Common myeloid progenitor, CD34-positive (primary cell): ENCODE results near the gene PSMD4.

ENCODE experiments used
- CTCF ChIA-PET: fragments of 350-600 bp; sonication (Branson Sonifier 250); formaldehyde crosslinking; loops from one replicate; lab custom pipeline; 2021; ENCODE audit warnings: antibody characterized with exemption; lab: Charles Lee
- POLR2A ChIA-PET: fragments of 350-600 bp; sonication (Branson Sonifier 250); formaldehyde crosslinking; loops from one replicate; lab custom pipeline; 2021; ENCODE audit warnings: antibody characterized with exemption; lab: Charles Lee
- DNase-seq, 3 donors: peaks; one replicate each; pipeline versions ENCODE4 v3.0.0 to v3.0.0-alpha.2; 2013
- H3K27ac ChIP-seq, 2 experiments: 1 replicate in 1 of 2; 2 replicates in 1 of 2; pipeline ENCODE4 v1.7.0; 2013; ENCODE audit warnings: inconsistent platforms in 2 of 2, low read length in 2 of 2, mild to moderate bottlenecking in 2 of 2, low read depth in 1 of 2, moderate library complexity in 1 of 2; ENCODE audit not compliant: severe bottlenecking in 2 of 2, insufficient read depth in 1 of 2, poor library complexity in 1 of 2
- H3K27me3 ChIP-seq, 5 experiments: replicated peaks in 2 of 5; 1 replicate in 3 of 5; 2 replicates in 2 of 5; pipeline versions ENCODE4 v1.6.1 to v1.7.0; 2013; ENCODE audit warnings: low read length in 4 of 5, mild to moderate bottlenecking in 2 of 5, moderate library complexity in 2 of 5, inconsistent platforms in 1 of 5; ENCODE audit not compliant: insufficient read depth in 5 of 5, control insufficient read depth in 4 of 5
- H3K36me3 ChIP-seq, 4 experiments: 1 replicate in 2 of 4; 2 replicates in 2 of 4; pipeline versions ENCODE4 v1.6.1 to v1.7.0; 2013; ENCODE audit warnings: low read length in 3 of 4, control low read depth in 1 of 4, mild to moderate bottlenecking in 1 of 4; ENCODE audit not compliant: control insufficient read depth in 4 of 4, insufficient read depth in 4 of 4
- H3K4me1 ChIP-seq, 4 experiments: 1 replicate in 3 of 4; 2 replicates in 1 of 4; pipeline versions ENCODE4 v1.6.1 to v1.7.1; 2013; ENCODE audit warnings: low read length in 3 of 4, mild to moderate bottlenecking in 3 of 4, control low read depth in 1 of 4, inconsistent platforms in 1 of 4, moderate library complexity in 1 of 4; ENCODE audit not compliant: control insufficient read depth in 4 of 4, insufficient read depth in 4 of 4; ENCODE audit errors: control extremely low read depth in 1 of 4
- H3K4me3 ChIP-seq, 7 experiments: 1 replicate in 4 of 7; 2 replicates in 3 of 7; pipeline versions ENCODE4 v1.5.1 to v1.7.0; 2013; ENCODE audit warnings: mild to moderate bottlenecking in 7 of 7, low read length in 6 of 7, moderate library complexity in 6 of 7, inconsistent platforms in 2 of 7, low read depth in 2 of 7, control low read depth in 1 of 7; ENCODE audit not compliant: insufficient read depth in 4 of 7, control insufficient read depth in 1 of 7; ENCODE audit errors: extremely low read depth in 1 of 7
- H3K9me3 ChIP-seq, 5 experiments: 1 replicate in 4 of 5; 2 replicates in 1 of 5; pipeline versions ENCODE4 v1.6.1 to v1.7.1; 2013; ENCODE audit warnings: low read length in 4 of 5, mild to moderate bottlenecking in 2 of 5, inconsistent platforms in 1 of 5, low read depth in 1 of 5, moderate library complexity in 1 of 5; ENCODE audit not compliant: control insufficient read depth in 4 of 5, insufficient read depth in 2 of 5; ENCODE audit errors: control extremely low read depth in 1 of 5
- WGBS: methylation state at CpG from one replicate; pipeline ENCODE4 v1.1.5; 2013; ENCODE audit not compliant: insufficient coverage; 5-methylcytosine and 5-hydroxymethylcytosine counted together

The PSMD4 gene

DNA sequence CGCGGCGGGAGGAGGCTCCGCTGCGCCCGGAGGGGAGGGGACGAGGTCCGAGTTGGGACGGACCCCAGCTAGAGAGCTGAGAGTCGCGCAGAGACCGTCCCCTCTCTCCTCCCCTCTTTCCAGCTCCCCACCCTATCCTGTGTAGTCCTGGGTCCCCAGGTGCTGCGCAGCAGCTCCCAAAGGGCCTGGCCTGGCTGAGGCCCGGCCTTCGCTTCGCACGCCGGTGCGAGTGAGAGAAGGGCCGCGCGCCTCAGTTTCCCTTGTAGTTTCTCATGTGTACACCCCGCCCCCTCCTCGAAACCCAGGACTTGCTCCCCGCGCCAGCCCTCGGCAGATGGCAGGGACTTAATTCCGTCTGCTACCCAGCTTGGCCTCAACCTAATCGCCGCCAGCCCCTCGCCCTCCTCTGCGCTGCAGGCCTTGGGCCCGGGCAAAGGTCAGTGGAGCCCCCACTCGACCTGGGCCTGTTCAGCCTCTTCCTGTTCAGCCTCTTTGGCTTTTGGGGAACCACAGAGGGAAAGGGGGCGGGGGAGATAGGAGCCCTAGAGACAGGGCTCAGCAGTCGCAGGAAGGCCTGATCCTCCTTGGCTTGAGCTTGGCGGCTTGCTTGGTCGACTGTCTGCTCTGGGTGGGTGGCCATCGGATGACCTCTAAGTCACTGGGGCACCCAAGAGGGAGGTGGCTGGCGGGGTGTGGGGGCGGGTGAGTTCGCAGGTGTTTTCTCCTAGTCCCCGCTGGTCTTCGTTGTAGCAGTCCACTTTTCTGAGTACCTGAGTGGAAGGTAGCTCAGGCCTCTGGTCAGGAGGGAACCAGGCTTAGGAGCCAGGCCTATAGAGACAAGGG, 28.6 kb downstream of the PSMD4 start:
- peak overlapping the region; percentile 64 to 96 (median 83) for H3K4me3 ChIP-seq
- no peaks in the 10 kb centered on the region for H3K27me3 ChIP-seq
- 6% methylated on average over 39 of the region's 44 CpGs for WGBS
- peaks cover 5 to 27% (median 26%) of the 10 kb centered on the region in 4 experiments for H3K36me3 ChIP-seq
- POLR2A ChIA-PET = interaction anchor here (0.8 to 1.1 kb wide), 3 partner anchors 11 to 116 kb away, joined by 3 to 4 read pairs (median 3); partner anchors contain the start of genes PSMB4 and VPS72
- DNase-seq = peak; percentile 17 to 61 (median 53)
- peak overlapping the region; percentile 70 to 94 for H3K27ac ChIP-seq
- H3K9me3 ChIP-seq = no peaks in the 10 kb centered on the region
- H3K4me1 ChIP-seq = peaks cover 3 to 29% (median 28%) of the 10 kb centered on the region in 4 experiments
- CTCF ChIA-PET = interaction anchor here (0.8 to 1.7 kb wide), 4 partner anchors 13 to 183 kb away, joined by 3 to 5 read pairs (median 3); no protein-coding TSS in a partner anchor

DNA sequence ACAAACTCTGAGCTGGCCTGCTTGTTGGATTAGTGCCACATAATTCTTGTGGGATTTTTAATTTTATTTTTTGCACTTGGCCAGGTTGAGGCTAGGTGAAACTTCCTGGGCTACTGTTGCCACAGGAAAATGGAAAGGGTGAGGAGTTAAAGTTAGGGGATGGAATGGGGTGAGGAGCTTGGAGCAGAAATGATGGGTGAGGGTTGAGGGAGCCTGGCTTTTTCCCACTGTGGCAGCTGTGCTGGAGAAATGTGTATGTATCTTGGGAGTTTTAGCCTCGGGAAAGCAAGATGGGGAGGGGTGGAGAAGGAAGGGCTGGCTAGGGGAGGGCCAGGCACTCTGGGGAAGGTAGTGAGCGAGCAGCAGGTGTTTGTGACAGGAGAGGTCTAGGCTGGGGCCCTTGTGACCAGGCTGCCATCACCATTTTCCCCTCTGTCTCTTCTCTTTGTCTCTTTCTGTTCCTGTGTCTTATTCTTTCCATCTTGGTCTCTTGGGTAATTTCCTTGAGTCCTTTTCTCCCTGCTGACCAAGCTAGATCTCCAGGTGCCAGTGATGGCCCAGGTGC, 29.6 kb downstream of the PSMD4 start:
- H3K27me3 ChIP-seq = no peaks in the 10 kb centered on the region
- H3K4me1 ChIP-seq = peaks cover 3 to 29% (median 28%) of the 10 kb centered on the region in 4 experiments
- H3K27ac ChIP-seq = peak overlapping the region; percentile 70 to 94
- POLR2A ChIA-PET = no interaction called here
- WGBS = 40% methylated on average over 1 of the region's 2 CpGs
- DNase-seq = no peak
- no peaks in the 10 kb centered on the region for H3K9me3 ChIP-seq
- peaks cover 5 to 37% (median 33%) of the 10 kb centered on the region in 4 experiments for H3K36me3 ChIP-seq
- CTCF ChIA-PET = interaction anchor here (0.8 to 1.7 kb wide), 4 partner anchors 12 to 184 kb away, joined by 3 to 5 read pairs (median 3); no protein-coding TSS in a partner anchor
- H3K4me3 ChIP-seq = peak overlapping the region in 4 of 7 experiments; percentile 73 to 96 (median 90)

DNA sequence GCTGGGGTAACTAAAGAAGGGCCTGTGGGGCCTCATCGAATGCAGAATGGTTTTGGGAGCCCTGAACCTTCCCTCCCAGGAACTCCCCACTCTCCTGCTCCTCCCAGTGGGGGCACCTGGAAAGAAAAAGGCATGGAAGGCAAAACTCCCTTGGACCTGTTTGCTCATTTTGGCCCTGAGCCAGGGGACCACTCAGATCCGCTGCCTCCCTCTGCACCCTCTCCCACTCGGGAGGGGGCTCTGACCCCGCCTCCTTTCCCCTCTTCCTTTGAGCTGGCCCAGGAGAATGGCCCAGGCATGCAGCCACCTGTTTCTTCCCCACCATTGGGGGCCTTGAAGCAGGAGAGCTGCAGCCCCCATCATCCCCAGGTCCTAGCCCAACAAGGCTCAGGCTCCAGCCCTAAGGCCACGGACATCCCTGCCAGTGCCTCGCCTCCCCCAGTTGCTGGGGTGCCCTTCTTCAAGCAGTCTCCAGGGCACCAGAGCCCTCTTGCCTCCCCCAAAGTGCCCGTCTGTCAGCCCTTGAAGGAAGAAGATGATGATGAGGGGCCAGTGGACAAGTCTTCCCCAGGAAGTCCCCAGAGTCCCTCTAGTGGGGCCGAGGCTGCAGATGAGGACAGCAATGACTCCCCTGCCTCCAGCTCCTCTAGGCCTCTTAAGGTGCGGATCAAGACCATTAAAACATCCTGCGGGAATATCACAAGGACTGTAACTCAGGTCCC, 32.2 kb downstream of the PSMD4 start:
- H3K36me3 ChIP-seq = peaks cover 5 to 61% (median 51%) of the 10 kb centered on the region in 4 experiments
- H3K9me3 ChIP-seq = no peaks in the 10 kb centered on the region
- DNase-seq = no peak
- H3K27me3 ChIP-seq = no peaks in the 10 kb centered on the region
- H3K27ac ChIP-seq = no peak overlapping the region
- WGBS = 98% methylated on average over 9 of the region's 10 CpGs
- ChIA-PET CTCF (no interaction called here), POLR2A (no interaction called here)
- peaks cover 3 to 25% (median 19%) of the 10 kb centered on the region in 4 experiments for H3K4me1 ChIP-seq
- no peak overlapping the region for H3K4me3 ChIP-seq

DNA sequence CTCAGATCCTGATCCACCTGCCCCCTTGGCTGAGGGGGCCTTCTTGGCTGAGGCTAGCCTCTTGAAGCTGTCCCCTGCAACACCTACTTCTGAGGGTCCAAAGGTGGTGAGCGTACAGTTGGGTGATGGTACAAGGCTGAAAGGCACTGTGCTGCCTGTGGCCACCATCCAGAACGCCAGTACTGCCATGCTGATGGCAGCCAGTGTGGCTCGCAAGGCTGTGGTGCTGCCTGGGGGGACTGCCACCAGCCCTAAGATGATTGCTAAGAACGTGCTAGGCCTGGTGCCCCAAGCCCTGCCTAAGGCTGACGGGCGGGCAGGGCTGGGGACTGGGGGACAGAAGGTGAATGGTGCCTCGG, 32.8 kb downstream of the PSMD4 start:
- Histone ChIP-seq H3K9me3 (no peaks in the 10 kb centered on the region), H3K36me3 (peaks cover 5 to 66% (median 56%) of the 10 kb centered on the region in 4 experiments), H3K27ac (no peak overlapping the region), H3K4me1 (peaks cover 3 to 25% (median 19%) of the 10 kb centered on the region in 4 experiments), H3K4me3 (no peak overlapping the region), H3K27me3 (no peaks in the 10 kb centered on the region)
- ChIA-PET POLR2A (interaction anchor here (0.9 kb wide), 1 partner anchor 10 kb away, joined by 4 read pairs; no protein-coding TSS in a partner anchor), CTCF (no interaction called here)
- WGBS = 98% methylated on average over 7 of the region's 7 CpGs
- no peak for DNase-seq

DNA sequence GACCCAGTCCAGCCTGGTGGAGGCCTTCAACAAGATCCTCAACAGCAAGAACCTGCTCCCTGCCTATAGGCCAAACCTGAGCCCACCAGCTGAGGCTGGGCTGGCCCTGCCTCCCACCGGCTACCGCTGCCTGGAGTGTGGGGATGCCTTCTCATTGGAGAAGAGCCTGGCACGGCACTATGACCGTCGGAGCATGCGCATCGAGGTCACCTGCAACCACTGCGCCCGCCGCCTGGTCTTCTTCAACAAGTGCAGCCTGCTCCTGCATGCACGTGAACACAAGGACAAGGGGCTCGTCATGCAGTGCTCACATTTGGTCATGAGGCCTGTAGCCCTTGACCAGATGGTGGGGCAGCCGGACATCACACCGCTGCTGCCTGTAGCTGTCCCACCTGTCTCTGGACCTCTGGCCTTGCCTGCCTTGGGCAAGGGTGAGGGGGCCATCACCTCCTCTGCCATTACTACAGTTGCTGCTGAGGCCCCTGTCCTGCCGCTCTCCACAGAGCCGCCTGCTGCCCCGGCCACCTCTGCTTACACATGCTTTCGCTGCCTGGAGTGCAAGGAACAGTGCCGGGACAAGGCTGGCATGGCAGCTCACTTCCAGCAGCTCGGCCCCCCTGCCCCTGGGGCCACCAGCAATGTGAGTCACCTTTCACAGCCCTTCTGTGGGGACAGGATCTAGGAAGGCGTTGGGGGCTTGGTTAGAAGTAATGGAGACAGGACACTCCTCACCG, 33.4 kb downstream of the PSMD4 start:
- POLR2A ChIA-PET = interaction anchor here (0.9 kb wide), 1 partner anchor 10 kb away, joined by 4 read pairs; no protein-coding TSS in a partner anchor
- Histone ChIP-seq H3K4me1 (peaks cover 3 to 22% (median 15%) of the 10 kb centered on the region in 4 experiments), H3K36me3 (peaks cover 5 to 72% (median 62%) of the 10 kb centered on the region in 4 experiments), H3K9me3 (no peaks in the 10 kb centered on the region), H3K27me3 (no peaks in the 10 kb centered on the region), H3K27ac (no peak overlapping the region), H3K4me3 (no peak overlapping the region)
- no peak for DNase-seq
- 98% methylated on average over 22 of the region's 22 CpGs for WGBS
- CTCF ChIA-PET = no interaction called here

DNA sequence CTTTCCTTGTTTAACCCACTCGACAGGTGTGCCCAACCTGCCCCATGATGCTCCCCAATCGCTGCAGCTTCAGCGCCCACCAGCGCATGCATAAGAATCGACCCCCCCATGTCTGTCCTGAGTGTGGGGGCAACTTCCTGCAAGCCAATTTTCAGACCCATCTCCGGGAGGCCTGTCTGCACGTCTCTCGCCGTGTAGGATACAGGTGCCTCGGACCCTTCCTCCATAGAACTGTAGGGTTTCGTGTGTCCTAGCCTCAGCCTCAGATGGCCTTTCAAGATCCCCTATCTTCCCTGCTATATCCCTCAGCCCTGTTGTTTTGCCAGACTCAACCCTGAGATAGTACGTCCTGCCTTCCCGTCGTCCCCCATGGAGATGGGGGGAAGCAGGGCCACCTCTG, 34.0 kb downstream of the PSMD4 start:
- Histone ChIP-seq H3K4me1 (peaks cover 3 to 16% (median 10%) of the 10 kb centered on the region in 4 experiments), H3K9me3 (no peaks in the 10 kb centered on the region), H3K4me3 (no peak overlapping the region), H3K27me3 (no peaks in the 10 kb centered on the region), H3K27ac (no peak overlapping the region), H3K36me3 (peaks cover 5 to 78% (median 66%) of the 10 kb centered on the region in 4 experiments)
- DNase-seq = no peak
- ChIA-PET CTCF (no interaction called here), POLR2A (no interaction called here)
- 97% methylated on average over 14 of the region's 14 CpGs for WGBS
